Osteoblast (primary cell): ENCODE data around the gene NEURL2. TPM values are rescaled to one million over a fixed set of nuclear protein-coding genes. Genes with fewer than 3 reads are reported as not detected.

ENCODE experiments used
- DNase-seq: peaks from one replicate; pipeline ENCODE4 v3.0.0; 2011; ENCODE audit warnings: low spot score, mixed read lengths; ENCODE audit not compliant: insufficient read length; ENCODE audit errors: missing footprints
- H2AFZ ChIP-seq: 2 replicates; pipeline ENCODE4 v1.6.0; 2011; ENCODE audit warnings: mild to moderate bottlenecking, low read length
- H3K27ac ChIP-seq: 2 replicates; pipeline ENCODE4 v1.5.1; 2011; ENCODE audit warnings: mild to moderate bottlenecking, low read depth, low read length, moderate library complexity
- H3K27me3 ChIP-seq: 2 replicates; pipeline ENCODE4 v1.6.0; 2012; ENCODE audit warnings: mild to moderate bottlenecking, control low read depth, inconsistent platforms, low read length, moderate library complexity; ENCODE audit not compliant: insufficient read depth
- H3K36me3 ChIP-seq: 2 replicates; pipeline ENCODE4 v1.5.1; 2011; ENCODE audit warnings: mild to moderate bottlenecking, low read length, control low read depth, moderate library complexity; ENCODE audit not compliant: insufficient read depth
- H3K4me1 ChIP-seq: 2 replicates; pipeline ENCODE4 v1.5.1; 2011; ENCODE audit warnings: mild to moderate bottlenecking, low read length, control low read depth, moderate library complexity; ENCODE audit not compliant: insufficient read depth
- H3K4me2 ChIP-seq: 2 replicates; pipeline ENCODE4 v1.6.0; 2011; ENCODE audit warnings: mild to moderate bottlenecking, low read length; ENCODE audit not compliant: insufficient read depth
- H3K4me3 ChIP-seq: fragments of 200-600 bp; sonication (generic); 3 replicates; pipeline ENCODE4 v1.5.1; 2012; ENCODE audit warnings: mild to moderate bottlenecking, low read length, inconsistent platforms; ENCODE audit not compliant: insufficient read depth
- H3K79me2 ChIP-seq: 2 replicates; pipeline ENCODE4 v1.6.0; 2012; ENCODE audit warnings: mild to moderate bottlenecking, low read length, control low read depth, inconsistent platforms; ENCODE audit not compliant: insufficient read depth
- H3K9me3 ChIP-seq: 2 replicates; pipeline ENCODE4 v1.5.1; 2011; ENCODE audit warnings: low read depth, low read length, control low read depth
- H4K20me1 ChIP-seq: 2 replicates; pipeline ENCODE4 v1.6.0; 2012; ENCODE audit warnings: mild to moderate bottlenecking, low read length, control low read depth; ENCODE audit not compliant: insufficient read depth
- CTCF ChIP-seq: IDR thresholded peaks from 2 replicates; pipeline ENCODE4 v1.5.1; 2011; ENCODE audit warnings: mild to moderate bottlenecking, low read depth, low read length, moderate library complexity; ENCODE audit errors: extremely low read depth
- total RNA-seq: library from RNA; depleted of rRNA; stranded (reverse); fragments of >200 nt; gene quantifications from 2 replicates; pipeline ENCODE4 v1.2.3, GENCODE V29; 2012

NEURL2 gene
- total RNA-seq, 1 donor, result 4.7 TPM

- H3K4me1 ChIP-seq, result peaks cover 19% of the 10 kb centered on the region
- H3K4me3 ChIP-seq, result no peak overlapping the region
- TF ChIP-seq CTCF, result no peak
- H3K36me3 ChIP-seq, result peaks cover 27% of the 10 kb centered on the region
- no peak overlapping the region for H3K27ac ChIP-seq
- DNase-seq, result no peak
- no peaks in the 10 kb centered on the region for H3K9me3 ChIP-seq
- peaks cover 6% of the 10 kb centered on the region for H4K20me1 ChIP-seq
- H3K27me3 ChIP-seq, result no peaks in the 10 kb centered on the region
- H3K79me2 ChIP-seq, result peaks cover 25% of the 10 kb centered on the region
- H3K4me2 ChIP-seq, result no peak overlapping the region
- H2AFZ ChIP-seq, result no peak overlapping the region
Measured at GRCh38 chr20:45882469-45883099, 8.4 kb downstream of the NEURL2 start.

- no peaks in the 10 kb centered on the region for H3K27me3 ChIP-seq
- peaks cover 19% of the 10 kb centered on the region for H3K4me1 ChIP-seq
- peaks cover 25% of the 10 kb centered on the region for H3K79me2 ChIP-seq
- H3K9me3 ChIP-seq, result no peaks in the 10 kb centered on the region
- peak within 1 kb of the TSS; percentile 95 for H3K4me2 ChIP-seq
- H3K4me3 ChIP-seq, result peak within 1 kb of the TSS; percentile 81
- peaks cover 6% of the 10 kb centered on the region for H4K20me1 ChIP-seq
- no peak for TF ChIP-seq CTCF
- H3K36me3 ChIP-seq, result peaks cover 29% of the 10 kb centered on the region
- peak within 1 kb of the TSS; percentile 45 for H2AFZ ChIP-seq
- DNase-seq, result peak; percentile 99
- peak within 1 kb of the TSS; percentile 76 for H3K27ac ChIP-seq
Measured at GRCh38 chr20:45880988-45881788, 9.8 kb downstream of the NEURL2 start, which contains the start of gene ZSWIM1. Gene ZSWIM1, plus strand, starts transcription at chr20:45881227. Its CDS starts 1,366 bp downstream, at chr20:45882593.

- H3K27ac ChIP-seq, result no peak overlapping the region
- no peak for TF ChIP-seq CTCF
- peaks cover 19% of the 10 kb centered on the region for H3K36me3 ChIP-seq
- H3K27me3 ChIP-seq, result no peaks in the 10 kb centered on the region
- no peaks in the 10 kb centered on the region for H4K20me1 ChIP-seq
- peaks cover 5% of the 10 kb centered on the region for H3K4me1 ChIP-seq
- peak; percentile 54 for DNase-seq
- H3K4me3 ChIP-seq, result no peak overlapping the region
- H3K79me2 ChIP-seq, result peaks cover 17% of the 10 kb centered on the region
- H2AFZ ChIP-seq, result no peak overlapping the region
- H3K4me2 ChIP-seq, result no peak overlapping the region
- no peaks in the 10 kb centered on the region for H3K9me3 ChIP-seq
Measured at GRCh38 chr20:45878076-45878761, 12.8 kb downstream of the NEURL2 start.
